ENCODE measurements around the gene JPH3.

GRCh38 chr16:87563714-87564523 is 38.4 kb upstream of the JPH3 start:
- no peak for TF ChIP-seq POLR2A (IDR thresholded peaks at IDR 0.05)
- TF ChIP-seq CTCF (IDR thresholded peaks at IDR 0.05 in 4 of 5, conservative IDR thresholded peaks at IDR 0.05 in 1 of 5), result no peak
